ENCODE data around the gene ZNF12.
"Not testable (repeated sequence)": the region's sequence is repeated elsewhere in the genome, so short reads cannot be mapped to it uniquely, and the experiment has no call there.

The ZNF12 gene

DNA sequence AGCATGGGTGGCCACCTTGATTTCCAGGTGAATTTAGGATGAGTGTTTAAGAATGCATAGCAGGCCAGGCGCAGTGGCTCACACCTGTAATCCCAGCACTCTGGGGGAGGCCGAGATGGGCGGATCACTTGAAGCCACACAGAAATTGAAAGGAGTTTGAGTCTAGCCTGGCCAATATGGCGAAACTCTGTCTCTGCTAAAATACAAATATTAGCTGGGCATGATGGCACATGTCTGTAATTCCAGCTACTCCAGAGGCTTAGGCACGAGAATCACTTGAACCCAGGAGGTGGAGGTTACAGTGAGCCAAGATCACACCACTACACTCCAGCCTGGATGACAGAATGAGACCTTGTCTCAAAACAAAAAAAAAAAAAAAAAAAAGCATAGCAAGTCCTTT lies 19.6 kb upstream of the ZNF12 start:
- H3K36me3 ChIP-seq (ENCODE audit: control insufficient read depth, insufficient read depth, low read length); H3K4me1 ChIP-seq (ENCODE audit: control insufficient read depth, insufficient read depth, low read length, poor library complexity, severe bottlenecking); H3K9me3 ChIP-seq (ENCODE audit: control insufficient read depth, low read length); H3K27ac ChIP-seq (ENCODE audit: low read depth, low read length, severe bottlenecking); H3K4me3 ChIP-seq (ENCODE audit: extremely low read depth, insufficient read depth, low read length, poor library complexity, severe bottlenecking): not testable (repeated sequence)
- 92 to 94% methylated on average over 3 to 5 of the region's 5 CpGs for WGBS, 2 experiments (ENCODE audit: insufficient coverage in 2 of 2)

DNA sequence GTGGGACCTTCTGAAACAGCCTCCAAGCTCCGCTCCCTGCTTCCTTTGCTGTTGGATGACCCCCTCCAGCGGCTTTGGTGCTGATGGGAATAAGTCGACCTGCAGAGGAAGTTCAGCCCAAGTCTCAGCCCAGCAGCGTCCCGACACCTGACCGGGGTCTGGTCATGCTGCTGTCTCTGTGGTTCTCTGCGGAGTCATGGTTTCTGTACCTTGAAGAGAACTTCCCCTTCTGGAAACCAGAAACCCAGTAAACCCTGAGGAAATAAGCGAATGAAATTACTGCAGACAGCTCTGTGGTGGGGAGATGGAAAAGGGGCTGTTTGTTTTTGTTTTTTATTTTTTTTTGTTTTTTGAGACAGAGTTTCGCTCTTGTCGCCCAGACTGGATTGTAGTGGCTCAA lies 18.3 kb upstream of the ZNF12 start:
- Histone ChIP-seq H3K27ac (ENCODE audit: low read depth, low read length, severe bottlenecking) (no peak overlapping the region), H3K4me1 (ENCODE audit: control insufficient read depth, insufficient read depth, low read length, poor library complexity, severe bottlenecking) (no peaks in the 10 kb centered on the region), H3K9me3 (ENCODE audit: control insufficient read depth, low read length) (no peaks in the 10 kb centered on the region), H3K4me3 (ENCODE audit: extremely low read depth, insufficient read depth, low read length, poor library complexity, severe bottlenecking) (no peak overlapping the region), H3K36me3 (ENCODE audit: control insufficient read depth, insufficient read depth, low read length) (no peaks in the 10 kb centered on the region)
- 96 to 98% methylated on average over 3 to 6 of the region's 10 CpGs for WGBS, 2 experiments (ENCODE audit: insufficient coverage in 2 of 2)

DNA sequence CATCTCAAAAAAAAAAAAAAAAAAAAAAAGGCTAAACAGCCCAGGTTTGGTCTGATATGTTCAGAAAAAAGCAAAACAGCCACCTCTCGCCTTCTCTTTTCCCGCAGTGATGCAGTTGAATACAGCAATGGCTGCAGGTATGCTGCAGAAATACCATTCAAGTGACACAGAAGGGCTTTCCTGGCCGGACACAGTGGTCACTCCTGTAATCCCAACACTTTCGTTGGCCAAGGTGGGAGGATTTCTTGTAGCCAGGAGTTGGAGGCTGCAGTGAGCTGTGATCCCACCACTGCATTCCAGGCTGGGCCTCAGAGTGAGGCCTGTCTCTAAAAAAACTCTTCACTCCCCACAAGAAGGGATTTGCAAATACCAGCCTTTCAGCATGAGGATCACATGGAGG lies 17.6 kb upstream of the ZNF12 start:
- H3K4me3 ChIP-seq (ENCODE audit: extremely low read depth, insufficient read depth, low read length, poor library complexity, severe bottlenecking); H3K4me1 ChIP-seq (ENCODE audit: control insufficient read depth, insufficient read depth, low read length, poor library complexity, severe bottlenecking); H3K9me3 ChIP-seq (ENCODE audit: control insufficient read depth, low read length); H3K36me3 ChIP-seq (ENCODE audit: control insufficient read depth, insufficient read depth, low read length); H3K27ac ChIP-seq (ENCODE audit: low read depth, low read length, severe bottlenecking): not testable (repeated sequence)
- 75 to 92% methylated on average over 2 of the region's 4 CpGs for WGBS, 2 experiments (ENCODE audit: insufficient coverage in 2 of 2)

DNA sequence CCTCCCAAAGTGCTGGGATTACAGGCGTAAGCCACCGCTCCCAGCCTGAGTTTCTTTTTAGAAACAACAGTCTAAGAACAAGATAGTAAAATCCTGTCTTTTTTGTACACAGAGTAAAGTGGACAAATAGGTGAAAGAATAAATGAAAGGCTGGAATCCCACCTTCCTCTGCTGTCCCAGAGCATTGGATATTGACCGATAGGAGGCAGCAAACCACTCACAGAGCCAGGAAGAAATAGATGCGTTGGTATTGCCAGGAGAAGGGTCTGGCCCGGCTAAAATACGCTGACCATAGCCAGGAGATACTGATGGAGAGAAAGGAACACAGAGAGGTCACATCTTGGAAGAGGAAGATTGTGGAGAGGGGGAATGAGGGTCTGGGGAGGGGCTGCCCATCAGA lies 11.4 kb upstream of the ZNF12 start:
- WGBS, 2 experiments (ENCODE audit: insufficient coverage in 2 of 2) = 66 to 77% methylated on average over 4 to 6 of the region's 6 CpGs
- Histone ChIP-seq H3K4me3 (ENCODE audit: extremely low read depth, insufficient read depth, low read length, poor library complexity, severe bottlenecking) (no peak overlapping the region), H3K36me3 (ENCODE audit: control insufficient read depth, insufficient read depth, low read length) (no peaks in the 10 kb centered on the region), H3K27ac (ENCODE audit: low read depth, low read length, severe bottlenecking) (no peak overlapping the region), H3K9me3 (ENCODE audit: control insufficient read depth, low read length) (no peaks in the 10 kb centered on the region), H3K4me1 (ENCODE audit: control insufficient read depth, insufficient read depth, low read length, poor library complexity, severe bottlenecking) (no peaks in the 10 kb centered on the region)

DNA sequence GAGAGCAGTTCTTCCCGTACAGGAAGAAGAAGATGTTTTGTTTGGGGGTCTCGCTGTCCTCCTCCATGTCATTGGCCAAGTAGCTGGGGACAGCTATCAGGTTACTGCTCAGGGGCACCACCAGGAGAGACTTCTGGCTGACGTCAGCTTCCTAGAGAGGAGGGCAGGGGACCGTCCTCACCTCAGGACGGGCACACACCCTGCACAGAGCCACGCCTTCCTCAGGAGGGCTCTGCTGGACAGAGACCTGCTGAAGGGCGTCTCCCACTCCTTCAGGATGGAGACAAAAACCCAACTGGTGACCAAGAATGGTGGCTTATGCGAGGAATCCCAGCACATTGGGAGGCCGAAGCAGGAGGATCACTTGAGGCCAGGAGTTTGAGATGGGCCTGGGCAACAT lies 9.2 kb upstream of the ZNF12 start:
- H3K9me3 ChIP-seq (ENCODE audit: control insufficient read depth, low read length); H3K4me1 ChIP-seq (ENCODE audit: control insufficient read depth, insufficient read depth, low read length, poor library complexity, severe bottlenecking); H3K4me3 ChIP-seq (ENCODE audit: extremely low read depth, insufficient read depth, low read length, poor library complexity, severe bottlenecking); H3K27ac ChIP-seq (ENCODE audit: low read depth, low read length, severe bottlenecking); H3K36me3 ChIP-seq (ENCODE audit: control insufficient read depth, insufficient read depth, low read length): not testable (repeated sequence)
- WGBS, 2 experiments (ENCODE audit: insufficient coverage in 2 of 2) = 87 to 95% methylated on average over 5 to 6 of the region's 9 CpGs

DNA sequence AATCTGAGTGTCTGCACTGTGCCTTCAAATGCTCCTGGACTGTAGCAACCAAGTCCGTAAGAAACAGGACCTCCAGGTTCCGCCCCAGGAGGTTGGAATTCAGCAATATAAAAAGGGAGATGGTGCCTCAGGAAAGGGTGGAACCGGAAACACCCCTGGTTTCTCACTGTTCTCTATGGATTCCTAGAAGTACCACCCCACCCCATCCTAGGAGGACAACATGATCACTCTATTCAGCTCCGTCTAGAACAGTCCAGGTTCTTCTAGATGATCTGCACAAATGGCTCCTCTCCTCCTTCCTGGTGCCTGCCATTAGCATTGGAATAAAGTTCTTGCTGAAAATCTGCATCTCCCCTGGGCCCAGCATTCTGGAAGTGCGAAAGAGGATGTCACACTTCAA lies 7.6 kb upstream of the ZNF12 start:
- Histone ChIP-seq H3K9me3 (ENCODE audit: control insufficient read depth, low read length) (no peaks in the 10 kb centered on the region), H3K4me3 (ENCODE audit: extremely low read depth, insufficient read depth, low read length, poor library complexity, severe bottlenecking) (no peak overlapping the region), H3K36me3 (ENCODE audit: control insufficient read depth, insufficient read depth, low read length) (no peaks in the 10 kb centered on the region), H3K27ac (ENCODE audit: low read depth, low read length, severe bottlenecking) (no peak overlapping the region), H3K4me1 (ENCODE audit: control insufficient read depth, insufficient read depth, low read length, poor library complexity, severe bottlenecking) (no peaks in the 10 kb centered on the region)
- 86 to 92% methylated on average over 2 to 5 of the region's 5 CpGs for WGBS, 2 experiments (ENCODE audit: insufficient coverage in 2 of 2)

DNA sequence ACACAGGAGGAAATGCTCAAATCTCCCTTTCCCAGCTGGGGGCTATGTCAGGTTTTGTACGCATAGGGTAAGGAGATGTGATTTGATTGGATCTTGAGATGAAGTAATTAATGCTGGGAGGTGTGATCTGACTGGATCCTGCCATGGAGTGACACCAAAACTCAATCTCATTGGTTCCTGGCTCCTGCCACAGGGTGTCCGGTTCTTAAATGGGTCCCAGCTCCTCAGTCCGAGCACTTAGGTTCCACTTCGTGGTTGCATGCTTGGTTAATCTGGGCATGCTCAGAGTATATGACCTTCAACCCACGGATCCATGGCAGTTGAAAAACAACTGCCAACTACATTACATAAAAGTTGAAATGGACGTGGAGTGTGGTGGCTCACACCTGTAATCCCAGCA lies 3.1 kb upstream of the ZNF12 start:
- no peak overlapping the region for H3K4me3 ChIP-seq (ENCODE audit: extremely low read depth, insufficient read depth, low read length, poor library complexity, severe bottlenecking)
- peaks cover 15% of the 10 kb centered on the region for H3K9me3 ChIP-seq (ENCODE audit: control insufficient read depth, low read length)
- WGBS, 2 experiments (ENCODE audit: insufficient coverage in 2 of 2) = 91 to 100% methylated on average over 3 to 4 of the region's 6 CpGs
- no peak overlapping the region for H3K27ac ChIP-seq (ENCODE audit: low read depth, low read length, severe bottlenecking)
- peaks cover 3% of the 10 kb centered on the region for H3K4me1 ChIP-seq (ENCODE audit: control insufficient read depth, insufficient read depth, low read length, poor library complexity, severe bottlenecking)
- H3K36me3 ChIP-seq (ENCODE audit: control insufficient read depth, insufficient read depth, low read length) = peaks cover 9% of the 10 kb centered on the region

DNA sequence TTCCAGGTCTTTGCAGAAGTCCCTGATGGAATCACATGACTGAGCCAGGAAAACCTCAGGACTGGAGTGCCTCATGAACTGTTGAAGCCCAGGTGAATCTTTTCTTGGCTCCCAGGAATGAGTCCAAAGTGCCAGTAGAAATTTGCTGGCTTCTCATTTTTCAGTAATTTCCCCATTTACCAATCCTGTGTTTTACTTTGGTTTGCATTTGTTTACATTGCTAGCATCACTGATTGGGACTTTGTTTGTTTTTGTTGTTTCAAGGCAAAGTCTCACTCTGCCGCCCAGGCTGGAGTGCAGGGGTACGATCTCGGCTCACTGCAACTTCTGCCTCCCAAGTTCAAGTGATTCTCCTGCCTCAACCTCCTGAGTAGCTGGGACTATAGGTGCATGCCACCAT lies 1.6 kb upstream of the ZNF12 start:
- peaks cover 24% of the 10 kb centered on the region for H3K36me3 ChIP-seq (ENCODE audit: control insufficient read depth, insufficient read depth, low read length)
- no peak overlapping the region for H3K27ac ChIP-seq (ENCODE audit: low read depth, low read length, severe bottlenecking)
- H3K9me3 ChIP-seq (ENCODE audit: control insufficient read depth, low read length) = peaks cover 30% of the 10 kb centered on the region
- 93 to 96% methylated on average over 3 of the region's 3 CpGs for WGBS, 2 experiments (ENCODE audit: insufficient coverage in 2 of 2)
- peaks cover 3% of the 10 kb centered on the region for H3K4me1 ChIP-seq (ENCODE audit: control insufficient read depth, insufficient read depth, low read length, poor library complexity, severe bottlenecking)
- no peak overlapping the region for H3K4me3 ChIP-seq (ENCODE audit: extremely low read depth, insufficient read depth, low read length, poor library complexity, severe bottlenecking)

DNA sequence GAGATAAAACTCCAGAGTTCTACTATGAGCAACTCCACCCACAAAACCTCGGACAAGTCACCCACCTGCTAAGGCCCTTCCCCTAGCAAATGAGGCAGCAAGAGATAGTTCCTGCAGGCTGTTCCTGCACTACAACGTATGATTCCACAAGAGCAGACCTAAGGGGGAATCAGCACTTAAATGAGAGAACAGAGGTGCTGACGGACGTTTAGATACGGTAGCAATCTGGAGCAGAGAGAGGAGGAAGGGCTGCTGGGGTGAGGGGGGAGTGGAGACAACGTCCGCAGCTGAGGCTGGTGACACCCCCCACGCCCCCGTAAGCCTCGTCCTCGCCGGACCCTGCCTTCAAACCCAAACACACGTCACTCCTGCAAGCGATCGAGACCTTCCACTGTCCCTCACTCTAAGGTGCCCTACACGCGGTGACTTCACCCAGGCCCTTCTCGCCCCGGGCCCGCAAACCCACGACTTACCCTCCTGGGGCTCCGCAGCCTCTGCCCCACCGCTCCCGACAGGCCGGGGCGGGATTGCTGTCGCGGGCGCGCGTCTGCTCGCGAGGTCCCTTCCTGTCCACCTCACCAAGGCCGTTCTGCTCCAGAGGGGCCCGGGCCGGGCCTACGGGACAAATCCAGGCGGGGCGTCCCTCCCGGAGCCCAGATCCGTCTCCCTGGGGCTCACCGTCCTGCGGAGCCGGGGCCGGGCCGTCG lies 635 bp downstream of the ZNF12 start:
- Histone ChIP-seq H3K27ac (ENCODE audit: low read depth, low read length, severe bottlenecking) (peak overlapping the region; percentile 93), H3K9me3 (ENCODE audit: control insufficient read depth, low read length) (peaks cover 46% of the 10 kb centered on the region), H3K36me3 (ENCODE audit: control insufficient read depth, insufficient read depth, low read length) (peaks cover 42% of the 10 kb centered on the region), H3K4me1 (ENCODE audit: control insufficient read depth, insufficient read depth, low read length, poor library complexity, severe bottlenecking) (peaks cover 3% of the 10 kb centered on the region), H3K4me3 (ENCODE audit: extremely low read depth, insufficient read depth, low read length, poor library complexity, severe bottlenecking) (peak overlapping the region; percentile 86)
- 2% methylated on average over 39 to 43 of the region's 47 CpGs for WGBS, 2 experiments (ENCODE audit: insufficient coverage in 2 of 2)

DNA sequence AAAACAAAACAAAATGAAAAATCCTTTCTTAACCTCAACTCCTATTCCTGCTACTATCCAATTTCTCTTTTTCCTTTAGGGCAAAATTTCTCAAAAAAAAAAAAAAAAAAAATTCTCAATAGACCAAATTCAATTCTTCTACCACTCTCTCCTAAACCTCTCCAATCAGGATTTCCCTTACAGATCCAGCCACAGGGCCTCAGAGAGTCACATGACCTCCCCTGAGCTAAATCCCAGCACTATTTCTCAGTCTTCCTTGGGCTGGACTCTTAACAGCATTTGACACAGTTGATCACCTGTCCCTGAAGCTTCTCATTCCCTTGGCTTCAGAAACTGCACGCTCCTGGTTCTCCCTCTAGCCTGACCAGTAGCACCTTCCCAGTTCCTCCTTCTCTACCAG lies 4.9 kb downstream of the ZNF12 start:
- Histone ChIP-seq H3K4me3 (ENCODE audit: extremely low read depth, insufficient read depth, low read length, poor library complexity, severe bottlenecking) (no peak overlapping the region), H3K27ac (ENCODE audit: low read depth, low read length, severe bottlenecking) (no peak overlapping the region), H3K36me3 (ENCODE audit: control insufficient read depth, insufficient read depth, low read length) (peaks cover 84% of the 10 kb centered on the region), H3K4me1 (ENCODE audit: control insufficient read depth, insufficient read depth, low read length, poor library complexity, severe bottlenecking) (peaks cover 3% of the 10 kb centered on the region), H3K9me3 (ENCODE audit: control insufficient read depth, low read length) (peaks cover 75% of the 10 kb centered on the region)
- WGBS, 2 experiments (ENCODE audit: insufficient coverage in 2 of 2) = 100% methylated on average over 1 of the region's 1 CpG

DNA sequence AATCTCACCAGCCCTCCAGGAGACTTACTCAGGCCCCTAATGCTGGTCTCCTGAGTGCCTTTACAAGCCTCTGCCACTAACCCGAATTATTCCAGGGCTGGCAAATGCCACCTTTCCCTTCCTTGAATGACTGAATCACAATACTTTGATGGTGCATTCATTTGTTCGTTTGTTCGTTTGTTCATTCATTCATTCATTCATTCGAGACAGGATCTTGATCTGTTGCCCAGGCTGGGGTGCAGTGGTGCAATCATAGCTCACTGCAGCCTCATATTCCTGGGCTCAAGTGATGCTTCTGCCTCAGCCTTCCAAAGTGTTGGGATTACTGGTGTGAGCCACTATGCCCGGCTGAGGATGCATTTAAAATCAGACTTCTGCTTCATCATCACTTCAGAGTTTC lies 6.0 kb downstream of the ZNF12 start:
- H3K36me3 ChIP-seq (ENCODE audit: control insufficient read depth, insufficient read depth, low read length) = peaks cover 95% of the 10 kb centered on the region
- WGBS, 2 experiments (ENCODE audit: insufficient coverage in 2 of 2) = 91 to 94% methylated on average over 4 to 5 of the region's 5 CpGs
- H3K4me3 ChIP-seq (ENCODE audit: extremely low read depth, insufficient read depth, low read length, poor library complexity, severe bottlenecking) = no peak overlapping the region
- peaks cover 86% of the 10 kb centered on the region for H3K9me3 ChIP-seq (ENCODE audit: control insufficient read depth, low read length)
- H3K27ac ChIP-seq (ENCODE audit: low read depth, low read length, severe bottlenecking) = no peak overlapping the region
- peaks cover 3% of the 10 kb centered on the region for H3K4me1 ChIP-seq (ENCODE audit: control insufficient read depth, insufficient read depth, low read length, poor library complexity, severe bottlenecking)
